Gastroesophageal sphincter (tissue), 4 donors: ENCODE measurements around the gene PUSL1. TPM values are rescaled to one million over a fixed set of nuclear protein-coding genes. Genes with fewer than 3 reads are reported as not detected.

Experiments used
- ATAC-seq: fragments of 150-250 bp; one replicate; pipeline ENCODE4 v1.9.1; 2016; ENCODE audit warnings: mild to moderate bottlenecking, moderate library complexity
- H3K27ac ChIP-seq, 4 donors: fragments of 200-600 bp; sonication (generic) in 3 of 4; 1 replicate in 3 of 4; 2 replicates in 1 of 4; pipeline ENCODE4 v1.5.1; 2016 to 2019
- H3K27me3 ChIP-seq: fragments of 200-600 bp; sonication (generic); one replicate; pipeline ENCODE4 v1.5.1; 2019
- H3K36me3 ChIP-seq, 2 donors: fragments of 200-600 bp; sonication (generic); one replicate each; pipeline ENCODE4 v1.5.1; 2019; ENCODE audit warnings: control low read depth in 1 of 2
- H3K4me1 ChIP-seq, 3 donors: fragments of 200-600 bp; sonication (generic); 1 replicate in 2 of 3; 2 replicates in 1 of 3; pipeline ENCODE4 v1.5.1; 2016 to 2019; ENCODE audit warnings: control low read depth in 2 of 3
- H3K4me3 ChIP-seq, 2 donors: fragments of 200-600 bp; sonication (generic); one replicate each; pipeline ENCODE4 v1.5.1; 2019; ENCODE audit warnings: mild to moderate bottlenecking in 1 of 2, moderate library complexity in 1 of 2
- H3K9me3 ChIP-seq, 3 donors: fragments of 200-600 bp; sonication (generic); one replicate each; pipeline ENCODE4 v1.5.1; 2017 to 2019; ENCODE audit warnings: control low read depth in 2 of 3
- EP300 ChIP-seq: sonication (generic); formaldehyde crosslinking; IDR thresholded peaks from one replicate; pipeline ENCODE4 v1.6.1; 2017; ENCODE audit warnings: antibody characterized with exemption, mild to moderate bottlenecking
- POLR2A ChIP-seq, 2 donors: fragments of 450-650 bp; IDR thresholded peaks; one replicate each; pipeline ENCODE4 v1.6.1; 2017; ENCODE audit warnings: antibody characterized with exemption in 2 of 2, mild to moderate bottlenecking in 2 of 2, moderate library complexity in 1 of 2
- POLR2AphosphoS5 ChIP-seq: sonication (generic); formaldehyde crosslinking; IDR thresholded peaks from one replicate; pipeline ENCODE4 v1.6.1; 2017; ENCODE audit warnings: antibody characterized with exemption
- WGBS, 2 donors: methylation state at CpG; one replicate each; pipeline ENCODE4 v1.1.5; 2018; ENCODE audit warnings: low coverage in 1 of 2; 5-methylcytosine and 5-hydroxymethylcytosine counted together
- total RNA-seq, 4 donors: library from RNA; depleted of rRNA; stranded (reverse); fragments of >200 nt; gene quantifications; one replicate each; pipeline ENCODE4 v1.1.0, GENCODE V29; 2016
- TF ChIP-seq, protein P1 (sequence below), 4 experiments: fragments of 200-600 bp in 2 of 4; fragments of 450-650 bp in 2 of 4; sonication (generic) in 1 of 4; IDR thresholded peaks; one replicate each; pipeline ENCODE4 v1.5.1; 2017 to 2019; ENCODE audit warnings: antibody characterized with exemption in 4 of 4, mild to moderate bottlenecking in 2 of 4, moderate library complexity in 2 of 4

The PUSL1 gene
- total RNA-seq, 4 donors from 2014 or later, result 12.5 to 24.2 (median 19.4) TPM

DNA sequence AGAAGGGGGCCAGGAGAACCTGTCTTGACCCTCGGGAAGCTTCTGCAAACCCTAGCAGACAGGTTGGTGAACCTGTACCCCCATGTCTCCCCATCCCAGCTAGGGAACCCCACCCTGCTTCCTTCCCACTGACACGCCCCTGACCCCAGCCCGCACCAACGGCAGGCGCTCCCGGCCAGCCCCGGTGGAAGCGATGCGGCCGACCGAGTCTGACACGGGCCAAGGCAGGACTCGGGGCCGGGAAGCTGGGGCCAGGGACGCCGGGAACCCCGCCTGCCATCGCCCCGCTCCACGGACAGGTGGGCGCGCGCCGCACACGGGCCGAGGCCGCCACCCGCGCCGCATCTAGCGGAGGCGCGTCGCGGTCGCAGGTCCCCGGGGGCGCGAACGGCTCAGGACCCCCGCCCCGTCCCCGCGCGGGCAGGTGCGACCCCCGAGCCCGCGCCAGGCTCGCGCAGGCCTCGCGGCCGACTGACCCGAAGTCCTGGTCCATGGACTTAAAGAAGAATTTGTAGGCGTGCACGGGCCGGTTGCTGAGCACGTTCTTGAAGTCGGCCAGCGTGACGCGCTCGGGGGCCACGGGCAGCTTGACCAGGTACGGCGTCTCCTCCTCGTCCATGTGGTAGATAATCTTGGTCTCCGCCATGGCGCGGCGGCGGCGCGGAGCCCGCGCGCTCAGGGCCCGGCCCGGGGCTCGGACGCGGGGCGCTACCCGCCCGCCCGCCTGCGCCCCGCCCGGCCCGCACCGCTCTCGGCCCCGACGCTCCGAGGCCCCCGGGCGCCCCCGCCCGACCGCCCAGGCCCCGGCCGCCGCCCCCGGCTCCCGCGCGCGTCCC is 40.2 kb downstream of the PUSL1 start:
- TF ChIP-seq POLR2AphosphoS5 (no peak), POLR2A (IDR thresholded peaks at IDR 0.05) (no peak), EP300 (no peak)
- TF ChIP-seq, protein P1, sequence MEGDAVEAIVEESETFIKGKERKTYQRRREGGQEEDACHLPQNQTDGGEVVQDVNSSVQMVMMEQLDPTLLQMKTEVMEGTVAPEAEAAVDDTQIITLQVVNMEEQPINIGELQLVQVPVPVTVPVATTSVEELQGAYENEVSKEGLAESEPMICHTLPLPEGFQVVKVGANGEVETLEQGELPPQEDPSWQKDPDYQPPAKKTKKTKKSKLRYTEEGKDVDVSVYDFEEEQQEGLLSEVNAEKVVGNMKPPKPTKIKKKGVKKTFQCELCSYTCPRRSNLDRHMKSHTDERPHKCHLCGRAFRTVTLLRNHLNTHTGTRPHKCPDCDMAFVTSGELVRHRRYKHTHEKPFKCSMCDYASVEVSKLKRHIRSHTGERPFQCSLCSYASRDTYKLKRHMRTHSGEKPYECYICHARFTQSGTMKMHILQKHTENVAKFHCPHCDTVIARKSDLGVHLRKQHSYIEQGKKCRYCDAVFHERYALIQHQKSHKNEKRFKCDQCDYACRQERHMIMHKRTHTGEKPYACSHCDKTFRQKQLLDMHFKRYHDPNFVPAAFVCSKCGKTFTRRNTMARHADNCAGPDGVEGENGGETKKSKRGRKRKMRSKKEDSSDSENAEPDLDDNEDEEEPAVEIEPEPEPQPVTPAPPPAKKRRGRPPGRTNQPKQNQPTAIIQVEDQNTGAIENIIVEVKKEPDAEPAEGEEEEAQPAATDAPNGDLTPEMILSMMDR (IDR thresholded peaks at IDR 0.05), result peak in 1 of 4 experiments; percentile 4
- H3K27me3 ChIP-seq, result peaks cover 8% of the 10 kb centered on the region
- peaks cover 0 to 8% of the 10 kb centered on the region in 2 donors for H3K36me3 ChIP-seq
- no CpG with 5 or more reads among the region's 109 CpGs for WGBS, 2 donors
- peaks cover 0 to 76% (median 52%) of the 10 kb centered on the region in 3 donors for H3K4me1 ChIP-seq
- peak overlapping the region; percentile 46 to 88 for H3K4me3 ChIP-seq
- ATAC-seq, result peak; percentile 57
- no peaks in the 10 kb centered on the region for H3K9me3 ChIP-seq
- peak overlapping the region in 3 of 4 donors; percentile 81 to 94 (median 91) for H3K27ac ChIP-seq

DNA sequence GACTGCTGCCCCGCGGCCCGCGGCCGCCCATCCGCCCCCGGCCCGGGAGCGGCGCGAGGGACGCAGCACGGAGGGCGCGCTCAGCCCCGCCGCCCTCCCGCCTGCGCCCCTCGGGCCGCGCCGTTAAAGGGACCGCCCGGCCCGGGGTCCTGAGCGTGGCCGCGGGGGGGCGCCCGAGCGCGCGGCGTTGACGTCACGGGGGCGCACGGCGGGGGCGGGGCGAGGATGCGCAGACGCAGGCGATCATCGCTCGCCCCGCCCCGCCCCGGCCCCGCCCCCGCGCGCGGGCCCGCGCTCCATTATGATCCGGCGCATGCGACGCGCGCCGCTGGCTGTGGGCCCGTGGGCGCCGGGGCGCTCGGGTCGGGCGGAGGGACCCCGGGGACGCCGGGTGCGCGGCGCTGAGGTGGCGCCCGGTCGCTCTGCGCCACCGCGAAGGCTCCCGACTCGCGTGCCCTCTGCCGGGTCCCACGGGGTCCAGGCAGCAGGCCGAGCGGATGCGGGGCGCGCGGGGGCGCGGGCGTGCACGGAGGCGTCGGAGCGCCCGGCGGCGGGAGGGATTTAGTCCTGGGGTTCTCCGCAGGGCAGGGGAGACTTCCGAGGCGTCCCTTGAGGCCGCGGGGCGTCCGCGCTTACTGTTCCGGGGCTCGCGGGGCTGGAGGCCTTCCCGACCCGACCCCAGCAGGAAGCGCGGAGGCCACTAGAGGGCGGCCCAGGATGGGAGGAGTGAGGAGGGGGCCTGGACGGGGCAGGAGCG is 41.0 kb downstream of the PUSL1 start, which contains the start of gene DVL1:
DVL1 (minus strand) TSS at position 163 of the 757 bp plus-strand sequence. CDS start 353 bp downstream, outside the sequence.
- WGBS, 2 donors, result no CpG with 5 or more reads among the region's 122 CpGs
- Histone ChIP-seq H3K4me1 (peaks cover 0 to 76% (median 53%) of the 10 kb centered on the region in 3 donors), H3K27ac (peak within 1 kb of the TSS; percentile 58 to 95 (median 92)), H3K27me3 (peaks cover 16% of the 10 kb centered on the region), H3K36me3 (peaks cover 0 to 16% of the 10 kb centered on the region in 2 donors), H3K4me3 (peak within 1 kb of the TSS; percentile 66 to 88), H3K9me3 (no peaks in the 10 kb centered on the region)
- ATAC-seq, result peak; percentile 86
- TF ChIP-seq POLR2A (IDR thresholded peaks at IDR 0.05) (peak; percentile 40 to 52), EP300 (no peak), POLR2AphosphoS5 (no peak)
- TF ChIP-seq, protein P1 (IDR thresholded peaks at IDR 0.05), result peak in 3 of 4 experiments; percentile 65 to 72 (median 67)

DNA sequence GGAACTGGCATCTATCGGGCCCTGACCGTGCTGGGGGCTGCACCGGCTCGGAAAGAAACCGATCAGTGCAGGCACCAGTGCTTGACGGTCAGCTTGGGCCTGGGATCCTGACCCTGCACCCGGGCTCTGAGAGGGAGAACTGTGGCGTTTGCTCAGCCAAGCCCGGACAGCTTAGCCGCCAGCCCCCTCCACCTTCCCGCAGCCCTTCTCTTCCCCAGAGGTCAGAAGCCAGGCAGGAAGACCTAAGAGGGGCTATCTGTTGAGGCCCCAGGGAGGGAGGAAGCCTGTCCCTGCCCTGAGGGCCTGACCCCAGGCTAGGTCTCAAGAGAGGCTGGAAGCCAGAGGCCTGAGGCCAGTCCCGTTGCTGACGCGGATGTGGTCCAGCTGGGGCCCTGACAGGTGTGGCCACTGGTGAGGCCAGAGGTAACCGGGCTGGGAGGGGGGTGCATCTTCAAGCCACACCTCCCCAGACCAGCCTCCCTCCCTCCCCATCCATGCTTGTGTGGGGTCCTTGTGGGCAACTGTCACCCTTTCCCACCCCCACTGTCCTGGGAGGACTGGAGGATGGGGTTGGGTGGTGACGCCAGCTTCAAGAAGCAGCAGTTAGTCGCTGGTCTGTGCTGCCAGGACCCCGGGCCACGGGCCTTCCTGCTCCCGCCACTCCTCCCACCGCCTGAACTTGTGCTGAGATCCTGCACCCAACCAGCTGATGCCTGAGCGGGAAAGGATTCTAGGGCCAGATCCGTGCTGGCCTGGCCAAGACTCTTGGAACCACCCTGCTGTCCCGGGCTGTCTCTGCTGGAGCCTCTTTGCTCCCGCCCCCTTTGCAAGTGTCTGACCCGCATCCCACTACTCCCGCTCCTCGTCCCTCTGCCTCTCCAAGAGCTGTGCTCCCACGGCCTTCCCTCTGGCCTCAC is 43.4 kb downstream of the PUSL1 start:
- whole genome bisulfite sequencing, 2 donors, result 43% methylated on average over 11 of the region's 29 CpGs; no CpG with 5 or more reads in 1 of the 2 donors
- Histone ChIP-seq H3K4me3 (peak overlapping the region in 1 of 2 donors; percentile 12), H3K36me3 (peaks cover 0 to 18% of the 10 kb centered on the region in 2 donors), H3K4me1 (peaks cover 0 to 76% (median 48%) of the 10 kb centered on the region in 3 donors), H3K27ac (peak overlapping the region in 3 of 4 donors; percentile 56 to 79 (median 72)), H3K9me3 (no peaks in the 10 kb centered on the region), H3K27me3 (peaks cover 40% of the 10 kb centered on the region)
- TF ChIP-seq POLR2A (IDR thresholded peaks at IDR 0.05) (no peak), POLR2AphosphoS5 (no peak), EP300 (no peak)
- TF ChIP-seq, protein P1 (IDR thresholded peaks at IDR 0.05), result no peak
- peak; percentile 42 for ATAC-seq

DNA sequence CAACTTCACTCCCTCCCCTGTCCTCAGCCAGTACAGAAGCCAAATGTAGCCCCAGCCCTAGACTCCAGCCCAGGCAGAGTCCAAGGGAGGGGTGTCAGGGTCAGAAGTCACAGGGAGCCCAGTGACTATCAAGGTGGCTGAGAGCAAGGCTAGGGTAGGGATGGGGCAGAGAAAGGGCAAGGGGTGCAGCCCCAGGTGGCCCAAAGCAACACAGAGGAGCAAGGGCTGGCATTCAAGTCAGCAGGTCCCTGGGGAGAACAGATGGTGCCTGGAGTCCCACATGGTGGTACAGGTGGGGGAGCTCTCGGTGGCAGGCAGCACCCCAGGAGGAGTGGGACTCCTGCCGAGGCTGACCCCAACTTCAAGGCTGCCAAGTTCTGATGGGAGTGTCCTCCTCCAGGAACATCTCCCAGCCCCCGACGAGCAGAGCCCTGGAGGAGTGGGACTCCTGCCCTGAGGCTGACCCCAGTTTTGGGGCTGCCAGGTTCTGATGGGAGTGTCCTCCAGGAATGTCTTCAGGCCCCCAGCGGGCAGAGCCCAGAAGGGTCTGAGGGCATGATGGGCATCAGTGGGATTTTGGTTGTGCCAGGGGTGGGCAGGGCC is 44.5 kb downstream of the PUSL1 start:
- peaks cover 0 to 73% (median 36%) of the 10 kb centered on the region in 3 donors for H3K4me1 ChIP-seq
- no peak for ATAC-seq
- TF ChIP-seq POLR2AphosphoS5 (no peak), EP300 (no peak), POLR2A (IDR thresholded peaks at IDR 0.05) (no peak)
- TF ChIP-seq, protein P1 (IDR thresholded peaks at IDR 0.05), result no peak
- H3K27ac ChIP-seq, result peak overlapping the region in 3 of 4 donors; percentile 72 to 87 (median 79)
- H3K9me3 ChIP-seq, result no peaks in the 10 kb centered on the region
- peaks cover 51% of the 10 kb centered on the region for H3K27me3 ChIP-seq
- 10% methylated on average over 2 of the region's 5 CpGs; no CpG with 5 or more reads in 1 of the 2 donors for WGBS, 2 donors
- H3K36me3 ChIP-seq, result peaks cover 0 to 18% of the 10 kb centered on the region in 2 donors
- no peak overlapping the region for H3K4me3 ChIP-seq
